VCaP (cell line): ENCODE results near the gene MPHOSPH9.

Experiments used
- H3K27ac ChIP-seq: fragments of 450-650 bp; 2 replicates; pipeline ENCODE4 v1.5.1; 2017
- TF ChIP-seq, protein P1 (sequence below): fragments of 450-650 bp; conservative IDR thresholded peaks from 2 replicates; pipeline ENCODE4 v1.5.1; 2017; ENCODE audit warnings: mild to moderate bottlenecking, moderate library complexity

MPHOSPH9 gene

DNA sequence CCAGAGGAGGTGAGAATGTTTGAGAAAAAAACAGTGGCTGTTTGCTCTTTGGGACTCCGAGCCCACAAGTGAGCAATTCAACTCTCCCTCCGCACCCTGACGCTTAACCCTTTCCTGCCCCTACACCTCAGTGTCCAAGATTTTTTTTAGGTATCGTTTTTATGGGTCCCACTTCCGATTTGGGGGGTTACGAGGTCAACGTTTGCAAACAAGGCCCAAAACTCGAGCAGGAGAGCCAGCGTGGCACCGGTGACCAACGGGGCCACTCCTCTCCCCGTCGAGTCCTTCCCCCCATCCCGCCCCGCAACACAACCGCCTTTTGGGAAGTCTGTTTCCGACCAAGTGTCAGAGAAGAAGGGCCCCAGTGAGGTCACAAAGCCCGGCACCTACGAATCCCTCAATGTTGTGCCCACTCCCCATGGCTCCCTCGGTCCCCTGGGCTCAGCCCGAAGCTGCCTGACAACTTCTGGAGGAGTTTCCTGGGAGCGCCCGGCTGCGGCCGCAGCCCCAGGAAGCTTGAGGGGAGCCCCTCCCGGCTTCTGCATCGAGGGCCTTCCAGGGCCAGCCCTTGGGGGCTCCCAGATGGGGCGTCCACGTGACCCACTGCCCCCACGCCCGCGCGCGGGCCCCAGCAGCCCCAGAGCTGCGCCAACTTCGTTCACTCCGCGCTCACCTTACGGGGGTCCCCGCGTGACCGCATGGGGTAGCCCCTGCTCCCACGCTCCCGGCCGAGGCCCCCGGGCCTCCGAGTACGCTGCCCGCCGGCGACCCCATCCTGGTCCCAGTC lies 37.5 kb upstream of the MPHOSPH9 start:
- TF ChIP-seq, protein P1, sequence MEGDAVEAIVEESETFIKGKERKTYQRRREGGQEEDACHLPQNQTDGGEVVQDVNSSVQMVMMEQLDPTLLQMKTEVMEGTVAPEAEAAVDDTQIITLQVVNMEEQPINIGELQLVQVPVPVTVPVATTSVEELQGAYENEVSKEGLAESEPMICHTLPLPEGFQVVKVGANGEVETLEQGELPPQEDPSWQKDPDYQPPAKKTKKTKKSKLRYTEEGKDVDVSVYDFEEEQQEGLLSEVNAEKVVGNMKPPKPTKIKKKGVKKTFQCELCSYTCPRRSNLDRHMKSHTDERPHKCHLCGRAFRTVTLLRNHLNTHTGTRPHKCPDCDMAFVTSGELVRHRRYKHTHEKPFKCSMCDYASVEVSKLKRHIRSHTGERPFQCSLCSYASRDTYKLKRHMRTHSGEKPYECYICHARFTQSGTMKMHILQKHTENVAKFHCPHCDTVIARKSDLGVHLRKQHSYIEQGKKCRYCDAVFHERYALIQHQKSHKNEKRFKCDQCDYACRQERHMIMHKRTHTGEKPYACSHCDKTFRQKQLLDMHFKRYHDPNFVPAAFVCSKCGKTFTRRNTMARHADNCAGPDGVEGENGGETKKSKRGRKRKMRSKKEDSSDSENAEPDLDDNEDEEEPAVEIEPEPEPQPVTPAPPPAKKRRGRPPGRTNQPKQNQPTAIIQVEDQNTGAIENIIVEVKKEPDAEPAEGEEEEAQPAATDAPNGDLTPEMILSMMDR, result no peak
- H3K27ac ChIP-seq, result peak overlapping the region; percentile 97

DNA sequence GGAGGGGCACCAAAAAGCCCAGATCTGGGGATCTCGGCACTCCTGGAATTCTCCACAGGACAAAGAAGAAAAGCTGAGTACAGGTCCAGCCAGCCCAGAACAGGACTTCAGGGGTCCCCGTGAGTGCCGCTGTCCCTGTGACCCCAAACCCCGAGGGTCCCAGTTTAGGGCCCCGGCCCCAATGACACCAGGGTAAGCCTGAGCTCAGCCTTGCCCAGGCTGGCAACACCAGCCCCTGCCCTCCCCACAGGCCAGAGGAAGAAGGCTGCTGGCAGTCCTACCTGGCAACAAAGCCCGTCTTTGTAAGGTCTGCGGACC lies 36.9 kb upstream of the MPHOSPH9 start:
- TF ChIP-seq, protein P1, result no peak
- H3K27ac ChIP-seq, result peak overlapping the region; percentile 97; the same call in 1 of the 2 replicates

DNA sequence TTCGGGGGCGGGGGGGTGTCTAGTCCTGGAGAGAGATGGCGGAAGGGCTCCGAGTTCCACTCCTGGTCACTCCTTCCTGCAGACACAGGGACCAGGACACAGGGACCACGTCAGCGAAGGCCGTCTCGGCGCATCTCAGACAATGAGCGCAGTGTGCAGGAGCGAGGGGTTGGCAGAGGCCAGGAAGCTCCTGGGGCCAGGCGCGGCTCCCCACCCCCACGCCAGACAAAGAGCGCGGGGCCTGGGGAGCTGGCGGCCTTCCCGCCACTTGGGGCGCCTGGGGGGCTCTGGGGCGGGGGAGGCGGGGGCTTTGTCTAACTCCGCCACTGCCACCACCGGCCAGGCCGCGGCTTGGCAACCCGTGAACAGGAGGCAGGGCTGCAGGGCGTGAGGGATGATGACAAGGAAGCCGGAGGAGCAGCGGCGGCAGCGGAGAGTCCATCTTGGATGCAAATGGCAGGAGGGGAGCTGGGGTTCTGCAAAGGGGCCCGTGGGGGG lies 36.5 kb upstream of the MPHOSPH9 start:
- peak overlapping the region; percentile 97; the same call in 1 of the 2 replicates for H3K27ac ChIP-seq
- TF ChIP-seq, protein P1, result no peak

DNA sequence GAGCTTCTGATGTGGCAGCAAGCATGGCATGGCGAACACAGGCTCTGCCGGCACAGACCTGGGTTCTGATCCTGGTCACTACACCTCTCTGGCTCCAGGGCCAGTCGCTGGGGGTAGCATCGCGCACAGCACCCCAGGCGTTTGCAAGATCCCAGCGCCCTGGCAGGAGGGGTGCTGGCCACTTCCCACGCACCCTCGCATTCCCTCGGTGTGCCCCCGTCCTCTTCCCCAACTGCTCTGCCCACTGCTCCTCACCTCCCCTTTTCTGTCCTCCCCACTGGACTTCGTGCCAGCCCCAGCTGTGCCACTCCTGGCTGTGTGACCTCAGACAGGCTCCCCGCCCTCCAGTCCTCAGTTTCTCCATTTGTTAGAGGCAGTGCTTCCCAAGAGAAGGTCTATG lies 35.9 kb upstream of the MPHOSPH9 start:
- TF ChIP-seq, protein P1, result no peak
- no peak overlapping the region for H3K27ac ChIP-seq

DNA sequence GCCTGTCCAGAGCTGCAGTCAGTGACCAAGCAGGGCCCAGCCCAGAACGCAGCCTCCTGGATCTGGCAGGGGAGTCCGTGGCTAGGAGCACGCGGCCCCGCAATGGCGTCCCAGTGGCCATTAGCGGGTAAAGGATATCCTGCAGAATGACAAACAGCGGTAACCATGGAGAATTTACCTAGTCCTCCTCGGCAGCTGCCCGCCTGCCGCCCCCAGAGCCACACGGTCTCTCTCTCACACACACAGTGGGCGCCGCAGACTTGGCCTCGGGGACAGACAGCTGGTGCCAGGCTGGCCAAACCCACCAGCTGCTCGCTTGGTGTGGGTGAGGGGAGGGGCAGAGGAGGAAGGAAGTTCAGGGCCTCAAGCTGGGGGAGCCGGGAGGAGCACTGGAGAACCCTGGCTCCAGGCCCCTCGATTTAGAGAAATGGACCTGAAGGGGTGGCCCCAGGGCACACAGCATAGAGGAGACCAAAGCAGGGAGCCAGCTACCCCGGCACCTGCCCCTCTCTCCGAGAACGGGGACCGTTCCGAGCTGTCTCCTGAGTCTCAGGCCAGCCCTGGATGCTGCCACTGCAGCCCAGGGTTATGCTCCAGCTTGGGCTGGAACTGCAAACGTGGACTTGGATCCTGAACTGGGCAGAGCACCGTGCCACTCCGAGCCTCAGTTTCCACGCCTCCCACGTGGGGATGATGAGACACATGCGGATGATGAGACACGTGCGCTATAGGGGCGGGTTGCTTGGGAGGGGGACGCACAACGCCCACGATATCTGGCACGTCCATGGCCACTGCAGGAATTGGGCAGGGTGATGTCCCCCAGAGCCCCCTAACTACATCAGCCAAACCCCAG lies 35.3 kb upstream of the MPHOSPH9 start:
- peak overlapping the region; percentile 10; the same call in 1 of the 2 replicates for H3K27ac ChIP-seq
- TF ChIP-seq, protein P1, result no peak

DNA sequence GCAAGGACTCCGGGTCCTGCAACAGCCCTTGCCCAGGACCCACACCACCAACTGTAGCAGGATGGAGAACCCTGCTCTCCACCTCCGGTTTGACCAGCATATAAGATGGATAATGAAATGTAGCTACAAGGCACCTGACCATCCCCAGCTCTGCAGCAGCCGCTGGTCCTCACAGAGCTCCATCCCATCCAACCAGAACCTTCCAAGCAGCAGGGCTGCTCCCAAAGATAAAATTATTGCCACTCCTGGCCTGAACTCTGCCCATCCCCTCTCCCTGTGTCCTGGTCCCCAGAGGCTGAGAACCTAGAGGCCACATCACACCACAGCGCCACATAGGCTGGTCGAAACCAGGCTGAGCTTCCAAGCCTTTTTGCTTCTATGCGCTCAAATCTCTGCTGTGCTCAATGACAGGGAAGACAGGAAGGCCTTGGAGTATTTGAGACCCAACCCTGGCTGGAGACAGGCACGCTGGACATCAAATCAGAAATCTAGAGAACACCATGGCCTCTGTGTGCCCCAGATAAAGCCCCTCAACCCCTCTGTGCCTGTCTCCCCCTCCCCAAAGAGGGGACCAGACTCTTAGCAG lies 34.5 kb upstream of the MPHOSPH9 start:
- peak overlapping the region; percentile 10; the same call in 1 of the 2 replicates for H3K27ac ChIP-seq
- TF ChIP-seq, protein P1, result no peak
